Measurements from ENCODE around the gene TRPM3. TPM values are rescaled to one million over a fixed set of nuclear protein-coding genes. Genes with fewer than 3 reads are reported as not detected.

Gene TRPM3
- total and polyA plus RNA-seq, 2 of the 8 experiments (the other 6 are each of a cell fraction or from before 2014, with no cell fraction given) = 2.4 to 10.9 TPM

DNA sequence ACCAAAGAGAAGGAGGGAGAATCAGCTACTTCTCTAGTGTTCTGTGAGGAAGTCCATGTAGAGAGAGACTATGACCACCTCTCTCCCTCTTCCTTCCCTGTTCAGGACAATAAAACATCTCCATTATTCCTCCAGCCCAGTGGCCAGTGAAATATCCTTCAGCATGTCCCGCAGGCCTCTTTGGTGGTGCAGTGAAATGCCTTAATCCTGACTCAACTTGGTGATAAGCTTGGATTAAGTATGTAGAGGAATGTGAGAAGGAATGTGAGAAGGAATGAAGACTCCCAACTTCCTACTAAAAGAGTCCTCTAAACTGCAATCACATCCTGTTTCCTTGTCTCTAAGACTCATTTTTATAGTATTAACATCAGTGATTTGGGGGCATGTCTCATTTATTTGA lies 167.3 kb downstream of the TRPM3 start:
- TF ChIP-seq SIX5 (IDR thresholded peaks at IDR 0.05; ENCODE audit: low read depth, low read length) (no peak), TEAD4 (IDR thresholded peaks at IDR 0.05; ENCODE audit: low read depth, low read length) (peak; percentile 83)
- H3K4me2 ChIP-seq (ENCODE audit: insufficient read depth in 1 of 2, low read depth in 2 of 2, low read length in 2 of 2) = no peak overlapping the region
- H2BK12ac ChIP-seq (ENCODE audit: low read depth, low read length) = no peak overlapping the region; the same call in 1 of the 2 replicates
- H2BK120ac ChIP-seq (replicated peaks; ENCODE audit: low read depth, low read length) = no peak overlapping the region
- H3K79me1 ChIP-seq (ENCODE audit: low read depth, low read length) = no peaks in the 10 kb centered on the region
- no peaks in the 10 kb centered on the region for H3K79me2 ChIP-seq (ENCODE audit: control insufficient read depth in 1 of 2, insufficient read depth in 2 of 2, low read length in 2 of 2)
- peak; percentile 28 for FAIRE-seq
- H4K20me1 ChIP-seq (replicated peaks in 1 of 2; ENCODE audit: control insufficient read depth in 1 of 2, insufficient read depth in 2 of 2, low read length in 2 of 2) = no peaks in the 10 kb centered on the region
- H4K8ac ChIP-seq (ENCODE audit: extremely low read depth, insufficient read depth, low read length) = no peak overlapping the region
- H3K4me1 ChIP-seq (replicated peaks in 1 of 4; ENCODE audit: control insufficient read depth in 3 of 4, insufficient read depth in 4 of 4, low read length in 3 of 4) = no peaks in the 10 kb centered on the region; a peak in 1 of 7 replicates
- no peak overlapping the region for H4K91ac ChIP-seq (replicated peaks; ENCODE audit: insufficient read length, low read length)
- no peaks in the 10 kb centered on the region for H3K36me3 ChIP-seq (ENCODE audit: control insufficient read depth in 2 of 4, insufficient read depth in 4 of 4, low read length in 3 of 4)
- H2BK5ac ChIP-seq (ENCODE audit: low read depth, low read length) = no peak overlapping the region
- no peak overlapping the region for H3K4me3 ChIP-seq (ENCODE audit: extremely low read depth in 1 of 4, insufficient read depth in 2 of 4, low read depth in 3 of 4, low read length in 4 of 4)
- H3K9me3 ChIP-seq (ENCODE audit: insufficient read depth in 2 of 2, low read depth in 1 of 2, low read length in 1 of 2) = no peaks in the 10 kb centered on the region
- H4K5ac ChIP-seq (ENCODE audit: insufficient read length, low read depth, low read length) = no peak overlapping the region
- no peak for DNase-seq (ENCODE audit: low read depth in 1 of 2, low spot score in 2 of 2)
- H3K56ac ChIP-seq (replicated peaks; ENCODE audit: insufficient read length, low read depth, low read length) = no peak overlapping the region
- H3K23ac ChIP-seq (ENCODE audit: insufficient read length) = no peak overlapping the region
- no peak overlapping the region for H2BK20ac ChIP-seq (ENCODE audit: low read length)
- H2BK15ac ChIP-seq (ENCODE audit: low read length) = no peak overlapping the region
- no peak overlapping the region for H2AK5ac ChIP-seq (ENCODE audit: low read depth, low read length)
- H3K27ac ChIP-seq (ENCODE audit: low read depth, low read length) = no peak overlapping the region
- H3K14ac ChIP-seq (ENCODE audit: insufficient read length) = no peak overlapping the region
- POLR2A ChIA-PET (ENCODE audit: partially characterized antibody) = no interaction called here
- no peak overlapping the region for H3K4ac ChIP-seq (replicated peaks; ENCODE audit: insufficient read length, low read depth, low read length)
- no peak overlapping the region for H3K9ac ChIP-seq (replicated peaks in 1 of 4; ENCODE audit: extremely low read depth in 1 of 4, low read depth in 3 of 4, low read length in 3 of 4)
- no peaks in the 10 kb centered on the region for H3K27me3 ChIP-seq (replicated peaks in 1 of 4; ENCODE audit: control insufficient read depth in 3 of 4, extremely low read depth in 1 of 4, insufficient read depth in 3 of 4, low read length in 3 of 4)
- WGBS, 2 experiments (ENCODE audit: extremely low coverage in 1 of 2, insufficient coverage in 1 of 2, insufficient read length in 1 of 2, insufficient replicate concordance in 2 of 2, low coverage in 1 of 2, low lambda C conversion rate in 2 of 2, missing lambda C conversion rate in 1 of 2) = 100% methylated on average over 1 of the region's 1 CpG; no CpG with 5 or more reads in 1 of the 2 experiments
- no peak overlapping the region for H2AFZ ChIP-seq (ENCODE audit: low read length)
- H3K23me2 ChIP-seq (ENCODE audit: low read depth, low read length) = no peaks in the 10 kb centered on the region
- H3K18ac ChIP-seq (ENCODE audit: extremely low read depth, low read length) = no peak overlapping the region
- CTCF ChIA-PET (ENCODE audit: partially characterized antibody) = interaction anchor here (1.0 to 1.6 kb wide), 3 partner anchors 10 to 271 kb away, joined by 3 to 4 read pairs (median 4); no protein-coding TSS in a partner anchor

All from H1 (cell line).